Astrocyte (in vitro differentiated cells and primary cell): ENCODE results near the gene PRDM10. TPM values are rescaled to one million over a fixed set of nuclear protein-coding genes. Genes with fewer than 3 reads are reported as not detected.

Experiments used
- DNase-seq: peaks from one replicate; pipeline ENCODE4 v3.0.0-alpha.2; 2010; ENCODE audit warnings: low read depth
- FAIRE-seq: peaks from 2 replicates; lab custom pipeline; 2011; peaks lifted over from hg19 to GRCh38; lab: Jason Lieb, UNC
- H2AFZ ChIP-seq: 2 replicates; pipeline ENCODE4 v1.6.0; 2012; ENCODE audit warnings: low read depth, low read length, inconsistent platforms
- H3K27ac ChIP-seq: 2 replicates; pipeline ENCODE4 v1.5.1; 2011; ENCODE audit warnings: low read depth, low read length, inconsistent platforms
- H3K27me3 ChIP-seq: 2 replicates; pipeline ENCODE4 v1.6.0; 2011; ENCODE audit warnings: low read length, inconsistent platforms; ENCODE audit not compliant: insufficient read depth
- H3K36me3 ChIP-seq: 2 replicates; pipeline ENCODE4 v1.5.1; 2011; ENCODE audit warnings: low read length, inconsistent platforms; ENCODE audit not compliant: insufficient read depth
- H3K4me1 ChIP-seq: 2 replicates; pipeline ENCODE4 v1.5.1; 2011; ENCODE audit warnings: low read length, inconsistent platforms; ENCODE audit not compliant: insufficient read depth
- H3K4me2 ChIP-seq: 2 replicates; pipeline ENCODE4 v1.6.0; 2012; ENCODE audit warnings: low read length, inconsistent platforms
- H3K4me3 ChIP-seq: 2 replicates; pipeline ENCODE4 v1.5.1; 2011; ENCODE audit warnings: low read depth, mild to moderate bottlenecking, low read length, inconsistent platforms; ENCODE audit not compliant: insufficient read depth
- H3K79me2 ChIP-seq: 2 replicates; pipeline ENCODE4 v1.6.0; 2012; ENCODE audit warnings: mild to moderate bottlenecking, low read length, inconsistent platforms; ENCODE audit not compliant: insufficient read depth
- H3K9ac ChIP-seq: 2 replicates; pipeline ENCODE4 v1.6.0; 2012; ENCODE audit warnings: mild to moderate bottlenecking, low read length, inconsistent platforms
- H3K9me3 ChIP-seq: 2 replicates; pipeline ENCODE4 v1.5.1; 2012; ENCODE audit warnings: low read depth, mild to moderate bottlenecking, low read length, inconsistent platforms; ENCODE audit not compliant: insufficient read depth
- H4K20me1 ChIP-seq: 2 replicates; pipeline ENCODE4 v1.6.0; 2012; ENCODE audit warnings: low read length, inconsistent platforms; ENCODE audit not compliant: insufficient read depth
- H3K27ac Mint-ChIP-seq: one replicate; pipeline ENCODE4 v1.8.0; 2021; ENCODE audit warnings: mild to moderate bottlenecking, mixed read lengths; ENCODE audit not compliant: unreplicated experiment
- H3K27me3 Mint-ChIP-seq: one replicate; pipeline ENCODE4 v1.8.0; 2021; ENCODE audit warnings: low read depth, mixed read lengths; ENCODE audit not compliant: unreplicated experiment
- H3K36me3 Mint-ChIP-seq: one replicate; pipeline ENCODE4 v1.8.0; 2021; ENCODE audit warnings: low read depth, mixed read lengths; ENCODE audit not compliant: unreplicated experiment
- H3K4me1 Mint-ChIP-seq: one replicate; pipeline ENCODE4 v1.8.0; 2021; ENCODE audit warnings: low read depth, mixed read lengths; ENCODE audit not compliant: unreplicated experiment
- H3K4me3 Mint-ChIP-seq: one replicate; pipeline ENCODE4 v1.8.0; 2021; ENCODE audit warnings: mild to moderate bottlenecking, moderate library complexity, mixed read lengths; ENCODE audit not compliant: unreplicated experiment
- H3K9me3 Mint-ChIP-seq: one replicate; pipeline ENCODE4 v1.8.0; 2021; ENCODE audit warnings: mild to moderate bottlenecking, mixed read lengths; ENCODE audit not compliant: unreplicated experiment
- EZH2 ChIP-seq: IDR thresholded peaks from 2 replicates; pipeline ENCODE4 v1.6.1; 2012; ENCODE audit warnings: mild to moderate bottlenecking, low read length, inconsistent platforms; ENCODE audit not compliant: insufficient read depth
- total RNA-seq: library from RNA; stranded (reverse); gene quantifications from 2 replicates; pipeline ENCODE4 v1.2.1, GENCODE V29; 2021
- TF ChIP-seq, protein P1 (sequence below): IDR thresholded peaks from 2 replicates; pipeline ENCODE4 v1.5.1; 2011; ENCODE audit warnings: low read depth, mild to moderate bottlenecking, inconsistent platforms, low read length, moderate library complexity; ENCODE audit not compliant: insufficient read depth

Gene PRDM10
- total RNA-seq, 1 donor from 2014 or later = 10.1 TPM

DNA sequence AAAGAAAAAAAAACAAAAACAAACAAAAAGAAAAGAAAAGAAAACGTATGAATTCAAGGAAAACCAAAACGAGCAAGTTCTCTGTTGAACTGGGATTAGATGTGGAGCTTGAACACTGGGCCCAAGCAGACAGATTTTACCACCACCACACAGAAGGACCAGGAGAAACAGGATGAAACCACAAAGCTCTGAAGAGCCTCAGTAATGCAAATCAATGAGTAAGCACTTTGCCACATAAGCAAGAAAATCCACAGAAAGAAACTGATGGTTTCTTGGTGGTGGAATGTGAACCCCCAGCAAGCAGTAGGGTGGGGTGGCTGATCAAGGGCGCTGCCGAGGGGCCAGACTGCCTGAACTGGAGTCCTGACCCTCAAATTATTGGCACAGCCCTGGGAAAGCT, 56.4 kb downstream of the PRDM10 start:
- H3K27ac Mint-ChIP-seq = peak overlapping the region; percentile 89
- H3K27me3 ChIP-seq = no peaks in the 10 kb centered on the region
- H4K20me1 ChIP-seq = peaks cover 17% of the 10 kb centered on the region
- H3K4me1 ChIP-seq = peaks cover 6% of the 10 kb centered on the region
- no peak overlapping the region for H3K4me2 ChIP-seq
- no peaks in the 10 kb centered on the region for H3K9me3 Mint-ChIP-seq
- peak; percentile 61 for DNase-seq
- FAIRE-seq = no peak
- peaks cover 11% of the 10 kb centered on the region for H3K36me3 Mint-ChIP-seq
- H3K4me3 ChIP-seq = no peak overlapping the region
- peaks cover 33% of the 10 kb centered on the region for H3K4me1 Mint-ChIP-seq
- no peaks in the 10 kb centered on the region for H3K27me3 Mint-ChIP-seq
- H3K9ac ChIP-seq = no peak overlapping the region
- no peak overlapping the region for H3K27ac ChIP-seq
- H2AFZ ChIP-seq = no peak overlapping the region
- TF ChIP-seq, protein P1, sequence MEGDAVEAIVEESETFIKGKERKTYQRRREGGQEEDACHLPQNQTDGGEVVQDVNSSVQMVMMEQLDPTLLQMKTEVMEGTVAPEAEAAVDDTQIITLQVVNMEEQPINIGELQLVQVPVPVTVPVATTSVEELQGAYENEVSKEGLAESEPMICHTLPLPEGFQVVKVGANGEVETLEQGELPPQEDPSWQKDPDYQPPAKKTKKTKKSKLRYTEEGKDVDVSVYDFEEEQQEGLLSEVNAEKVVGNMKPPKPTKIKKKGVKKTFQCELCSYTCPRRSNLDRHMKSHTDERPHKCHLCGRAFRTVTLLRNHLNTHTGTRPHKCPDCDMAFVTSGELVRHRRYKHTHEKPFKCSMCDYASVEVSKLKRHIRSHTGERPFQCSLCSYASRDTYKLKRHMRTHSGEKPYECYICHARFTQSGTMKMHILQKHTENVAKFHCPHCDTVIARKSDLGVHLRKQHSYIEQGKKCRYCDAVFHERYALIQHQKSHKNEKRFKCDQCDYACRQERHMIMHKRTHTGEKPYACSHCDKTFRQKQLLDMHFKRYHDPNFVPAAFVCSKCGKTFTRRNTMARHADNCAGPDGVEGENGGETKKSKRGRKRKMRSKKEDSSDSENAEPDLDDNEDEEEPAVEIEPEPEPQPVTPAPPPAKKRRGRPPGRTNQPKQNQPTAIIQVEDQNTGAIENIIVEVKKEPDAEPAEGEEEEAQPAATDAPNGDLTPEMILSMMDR = no peak
- TF ChIP-seq EZH2 = no peak
- no peaks in the 10 kb centered on the region for H3K79me2 ChIP-seq
- no peak overlapping the region for H3K4me3 Mint-ChIP-seq
- H3K36me3 ChIP-seq = no peaks in the 10 kb centered on the region
- H3K9me3 ChIP-seq = no peaks in the 10 kb centered on the region

DNA sequence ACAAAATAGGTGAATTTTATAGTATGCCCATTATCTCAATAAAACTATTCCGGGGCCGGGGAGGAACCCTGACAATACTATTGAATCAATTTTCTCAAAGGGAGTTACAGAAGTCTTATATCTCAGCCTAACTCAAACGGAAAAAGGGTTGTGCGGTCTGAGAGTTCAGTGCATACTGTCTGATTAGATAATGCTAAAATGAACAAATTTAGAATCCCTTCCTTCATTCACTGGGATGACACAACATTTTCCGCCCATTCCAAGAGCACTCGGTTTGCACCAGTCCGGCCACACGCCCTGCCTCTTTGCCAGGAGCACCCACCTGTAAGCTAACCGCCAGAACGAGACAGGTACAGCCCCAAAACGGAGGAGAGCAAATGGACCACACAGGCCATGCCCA, 57.3 kb downstream of the PRDM10 start:
- peaks cover 11% of the 10 kb centered on the region for H3K36me3 Mint-ChIP-seq
- H3K4me3 ChIP-seq = no peak overlapping the region
- no peak overlapping the region for H3K9ac ChIP-seq
- H3K27ac ChIP-seq = no peak overlapping the region
- TF ChIP-seq, protein P1 = no peak
- no peak for TF ChIP-seq EZH2
- no peak overlapping the region for H3K4me2 ChIP-seq
- H3K4me1 ChIP-seq = peaks cover 6% of the 10 kb centered on the region
- H3K9me3 ChIP-seq = no peaks in the 10 kb centered on the region
- no peaks in the 10 kb centered on the region for H3K36me3 ChIP-seq
- H3K27ac Mint-ChIP-seq = peak overlapping the region; percentile 90
- FAIRE-seq (no peak), DNase-seq (no peak)
- H3K4me3 Mint-ChIP-seq = no peak overlapping the region
- no peaks in the 10 kb centered on the region for H3K27me3 Mint-ChIP-seq
- H4K20me1 ChIP-seq = peaks cover 17% of the 10 kb centered on the region
- peaks cover 24% of the 10 kb centered on the region for H3K4me1 Mint-ChIP-seq
- H3K9me3 Mint-ChIP-seq = no peaks in the 10 kb centered on the region
- no peaks in the 10 kb centered on the region for H3K27me3 ChIP-seq
- H2AFZ ChIP-seq = no peak overlapping the region
- no peaks in the 10 kb centered on the region for H3K79me2 ChIP-seq

DNA sequence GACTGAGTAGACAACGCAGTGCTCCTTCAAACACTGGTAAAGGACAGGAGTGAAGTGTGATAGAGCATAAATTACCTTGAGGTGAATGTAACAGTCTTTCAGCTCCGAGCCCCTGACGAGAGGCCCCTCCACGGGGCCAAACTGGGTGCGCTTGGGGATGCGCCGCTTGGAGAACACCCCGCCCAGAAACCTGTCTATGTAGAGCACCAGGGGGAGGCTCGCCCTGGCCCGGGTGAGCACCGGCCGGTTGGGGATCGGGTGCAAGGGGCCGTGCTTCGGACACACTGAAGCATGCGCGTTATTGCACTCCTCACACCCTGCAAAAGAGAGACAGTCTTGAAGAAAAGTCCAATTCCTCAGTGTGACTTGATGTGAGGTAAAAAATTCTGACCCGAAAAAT, 57.9 kb downstream of the PRDM10 start:
- no peak overlapping the region for H3K4me3 ChIP-seq
- no peaks in the 10 kb centered on the region for H3K9me3 ChIP-seq
- DNase-seq = no peak
- H3K36me3 Mint-ChIP-seq = peaks cover 13% of the 10 kb centered on the region
- peaks cover 17% of the 10 kb centered on the region for H4K20me1 ChIP-seq
- H3K4me1 ChIP-seq = peaks cover 6% of the 10 kb centered on the region
- H3K36me3 ChIP-seq = no peaks in the 10 kb centered on the region
- peaks cover 21% of the 10 kb centered on the region for H3K4me1 Mint-ChIP-seq
- H3K9me3 Mint-ChIP-seq = no peaks in the 10 kb centered on the region
- no peak overlapping the region for H3K9ac ChIP-seq
- H3K27me3 ChIP-seq = no peaks in the 10 kb centered on the region
- no peak overlapping the region for H3K4me3 Mint-ChIP-seq
- no peak overlapping the region for H3K27ac Mint-ChIP-seq
- TF ChIP-seq, protein P1 = no peak
- no peak for TF ChIP-seq EZH2
- H3K4me2 ChIP-seq = no peak overlapping the region
- H3K27ac ChIP-seq = no peak overlapping the region
- no peaks in the 10 kb centered on the region for H3K27me3 Mint-ChIP-seq
- no peak overlapping the region for H2AFZ ChIP-seq
- FAIRE-seq = no peak
- H3K79me2 ChIP-seq = no peaks in the 10 kb centered on the region
